Esophagus squamous epithelium (tissue), 4 donors: Measurements from ENCODE around the gene RGS7.
"Not testable (repeated sequence)": the region's sequence is repeated elsewhere in the genome, so short reads cannot be mapped to it uniquely, and the experiment has no call there.

Experiments used
- POLR2A ChIP-seq, 4 donors: fragments of 450-650 bp; IDR thresholded peaks; one replicate each; pipeline ENCODE4 v1.6.1; 2017; ENCODE audit warnings: antibody characterized with exemption in 4 of 4, mild to moderate bottlenecking in 4 of 4, moderate library complexity in 3 of 4
- TF ChIP-seq, protein P1 (sequence below), 6 experiments: fragments of 450-650 bp in 4 of 6; fragments of 200-600 bp in 2 of 6; sonication (generic) in 2 of 6; IDR thresholded peaks; one replicate each; pipeline ENCODE4 v1.5.1; 2016 to 2019; ENCODE audit warnings: antibody characterized with exemption in 6 of 6, mild to moderate bottlenecking in 4 of 6, moderate library complexity in 4 of 6

DNA sequence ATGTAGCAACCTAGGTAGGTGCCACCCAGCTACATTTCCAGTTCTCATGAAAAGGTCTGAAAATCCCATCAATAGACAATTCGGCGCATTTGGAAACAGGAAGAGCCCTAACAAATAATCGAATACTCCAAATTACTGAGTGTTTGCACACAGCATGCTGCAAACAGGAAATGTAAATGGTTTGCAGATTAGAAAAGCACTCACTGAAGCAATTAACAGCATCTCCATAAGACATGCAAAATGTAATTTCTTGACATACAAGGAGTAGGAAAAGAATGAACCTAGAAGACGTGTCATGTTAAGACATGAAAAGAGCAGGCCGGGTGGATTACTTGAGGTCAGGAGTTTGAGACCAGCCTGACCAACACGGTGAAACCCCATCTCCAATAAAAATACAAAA, 598.2 kb downstream of the RGS7 start:
- TF ChIP-seq, protein P1, sequence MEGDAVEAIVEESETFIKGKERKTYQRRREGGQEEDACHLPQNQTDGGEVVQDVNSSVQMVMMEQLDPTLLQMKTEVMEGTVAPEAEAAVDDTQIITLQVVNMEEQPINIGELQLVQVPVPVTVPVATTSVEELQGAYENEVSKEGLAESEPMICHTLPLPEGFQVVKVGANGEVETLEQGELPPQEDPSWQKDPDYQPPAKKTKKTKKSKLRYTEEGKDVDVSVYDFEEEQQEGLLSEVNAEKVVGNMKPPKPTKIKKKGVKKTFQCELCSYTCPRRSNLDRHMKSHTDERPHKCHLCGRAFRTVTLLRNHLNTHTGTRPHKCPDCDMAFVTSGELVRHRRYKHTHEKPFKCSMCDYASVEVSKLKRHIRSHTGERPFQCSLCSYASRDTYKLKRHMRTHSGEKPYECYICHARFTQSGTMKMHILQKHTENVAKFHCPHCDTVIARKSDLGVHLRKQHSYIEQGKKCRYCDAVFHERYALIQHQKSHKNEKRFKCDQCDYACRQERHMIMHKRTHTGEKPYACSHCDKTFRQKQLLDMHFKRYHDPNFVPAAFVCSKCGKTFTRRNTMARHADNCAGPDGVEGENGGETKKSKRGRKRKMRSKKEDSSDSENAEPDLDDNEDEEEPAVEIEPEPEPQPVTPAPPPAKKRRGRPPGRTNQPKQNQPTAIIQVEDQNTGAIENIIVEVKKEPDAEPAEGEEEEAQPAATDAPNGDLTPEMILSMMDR (IDR thresholded peaks at IDR 0.05): not testable (repeated sequence)
- TF ChIP-seq POLR2A (IDR thresholded peaks at IDR 0.05): not testable (repeated sequence)
